ENCODE results near the gene PSMD6.

PSMD6 gene

GRCh38 chr3:63990204-63990603 lies 33.1 kb downstream of the PSMD6 start:
- CTCF ChIA-PET, result interaction anchor here (1.5 kb wide), 1 partner anchor 28 kb away, joined by 4 read pairs; no protein-coding TSS in a partner anchor
- no peak overlapping the region for H3K27ac ChIP-seq
- TF ChIP-seq CTCF (conservative IDR thresholded peaks at IDR 0.05; ENCODE audit: low read depth), result no peak
- no peak for DNase-seq (ENCODE audit: low spot score)
- POLR2A ChIA-PET (ENCODE audit: low non-redundant PET), result no interaction called here

GRCh38 chr3:63988943-63989342 lies 34.4 kb downstream of the PSMD6 start:
- ChIA-PET CTCF (no interaction called here), POLR2A (ENCODE audit: low non-redundant PET) (no interaction called here)
- no peak overlapping the region for H3K27ac ChIP-seq
- TF ChIP-seq CTCF (conservative IDR thresholded peaks at IDR 0.05; ENCODE audit: low read depth), result no peak
- DNase-seq (ENCODE audit: low spot score), result no peak

DNA sequence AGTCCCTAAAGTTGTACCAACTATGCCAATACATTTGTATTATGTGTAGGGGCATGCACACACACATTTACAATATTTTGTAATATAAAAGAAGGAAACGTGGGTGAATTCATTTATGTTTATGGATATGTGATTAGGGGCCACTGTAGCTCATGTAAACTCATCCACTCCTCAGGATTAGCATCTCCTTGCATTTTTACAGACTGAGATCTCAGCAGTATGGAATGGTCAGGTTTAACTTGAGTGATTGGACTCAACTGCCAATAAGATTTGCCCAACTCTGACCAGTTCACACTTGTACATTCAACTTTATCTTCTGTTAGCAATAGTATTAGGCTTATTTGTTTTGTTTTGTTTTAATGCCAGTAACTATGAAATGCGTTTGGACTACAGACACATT lies 36.5 kb downstream of the PSMD6 start:
- TF ChIP-seq CTCF (conservative IDR thresholded peaks at IDR 0.05; ENCODE audit: low read depth), result no peak
- H3K27ac ChIP-seq, result no peak overlapping the region
- CTCF ChIA-PET, result no interaction called here
- POLR2A ChIA-PET (ENCODE audit: low non-redundant PET), result no interaction called here
- no peak for DNase-seq (ENCODE audit: low spot score)

DNA sequence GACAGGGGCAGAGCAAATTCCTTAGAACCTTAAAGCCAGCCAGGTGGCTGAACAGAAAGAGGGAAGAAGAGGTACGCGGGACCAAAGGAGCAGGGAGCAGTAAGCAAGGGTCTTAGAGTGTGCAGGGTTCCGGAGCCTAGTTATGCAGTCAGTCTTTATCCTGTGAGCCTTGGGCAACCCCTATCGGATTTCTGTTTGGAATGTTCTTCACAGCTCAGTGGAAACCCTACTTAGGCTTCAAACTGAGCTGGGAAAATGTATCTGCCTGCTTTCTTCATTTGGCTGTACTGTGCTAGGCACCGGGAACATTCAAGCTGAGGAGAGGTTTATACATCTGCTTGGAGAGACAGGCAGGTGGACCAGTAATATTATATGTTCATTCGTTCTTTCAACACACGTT lies 37.1 kb downstream of the PSMD6 start:
- ChIA-PET CTCF (no interaction called here), POLR2A (ENCODE audit: low non-redundant PET) (no interaction called here)
- no peak overlapping the region for H3K27ac ChIP-seq
- TF ChIP-seq CTCF (conservative IDR thresholded peaks at IDR 0.05; ENCODE audit: low read depth), result no peak
- no peak for DNase-seq (ENCODE audit: low spot score)

GRCh38 chr3:63984391-63984790 lies 38.9 kb downstream of the PSMD6 start:
- TF ChIP-seq CTCF (conservative IDR thresholded peaks at IDR 0.05; ENCODE audit: low read depth), result no peak
- no peak overlapping the region for H3K27ac ChIP-seq
- POLR2A ChIA-PET (ENCODE audit: low non-redundant PET), result no interaction called here
- CTCF ChIA-PET, result no interaction called here
- DNase-seq (ENCODE audit: low spot score), result no peak

GRCh38 chr3:63981980-63982379 lies 41.3 kb downstream of the PSMD6 start:
- CTCF ChIA-PET, result no interaction called here
- POLR2A ChIA-PET (ENCODE audit: low non-redundant PET), result no interaction called here
- no peak for TF ChIP-seq CTCF (conservative IDR thresholded peaks at IDR 0.05; ENCODE audit: low read depth)
- no peak for DNase-seq (ENCODE audit: low spot score)
- no peak overlapping the region for H3K27ac ChIP-seq

Measured in RWPE1 (cell line).